A549 (cell line): ENCODE data around the gene TUBA8.
A peak's percentile ranks its signal among the peaks of the same experiment; 100 is the strongest.

Experiments used
- BHLHE40 ChIP-seq: IDR thresholded peaks from 2 replicates; pipeline ENCODE4 v1.6.1; 2012; ENCODE audit warnings: low read depth, low read length, inconsistent platforms
- CBX2 ChIP-seq: fragments of 200-600 bp; sonication (generic); IDR thresholded peaks from 2 replicates; pipeline ENCODE4 v1.6.1; 2016; ENCODE audit warnings: low read depth, mild to moderate bottlenecking, borderline replicate concordance
- EP300 ChIP-seq, 2 experiments: fragments of >200 bp; sonication (Bioruptor Twin); formaldehyde crosslinking; IDR thresholded peaks; 2 replicates in 1 of 2; 3 replicates in 1 of 2; pipeline ENCODE4 v1.6.1; 2016 to 2017
- ESRRA ChIP-seq: fragments of 150-350 bp; IDR thresholded peaks from 2 replicates; pipeline ENCODE4 v1.6.1; 2014; ENCODE audit warnings: mild to moderate bottlenecking, low read length, borderline replicate concordance
- HOXA7 ChIP-seq: fragments of 250-450 bp; sonication (Bioruptor Pico); IDR thresholded peaks from 2 replicates; pipeline ENCODE4 v1.5.0; 2020; ENCODE audit warnings: mild to moderate bottlenecking, moderate library complexity
- KDM1A ChIP-seq: fragments of 200-600 bp; sonication (generic); IDR thresholded peaks from 2 replicates; pipeline ENCODE4 v1.6.1; 2016; ENCODE audit warnings: low read depth, mild to moderate bottlenecking
- MAFK ChIP-seq: fragments of 450-650 bp; IDR thresholded peaks from 2 replicates; pipeline ENCODE4 v1.6.1; 2014; ENCODE audit not compliant: partially characterized antibody
- RAD21 ChIP-seq, 2 experiments: fragments of >200 bp in 1 of 2; sonication (Bioruptor Twin) in 1 of 2; formaldehyde crosslinking in 1 of 2; IDR thresholded peaks in 1 of 2; conservative IDR thresholded peaks in 1 of 2; 2 replicates in 1 of 2; 3 replicates in 1 of 2; pipeline ENCODE4 v1.6.1; 2012 to 2018; ENCODE audit warnings: inconsistent platforms in 1 of 2
- TP53 ChIP-seq: fragments of 250-450 bp; sonication (Bioruptor Pico); IDR thresholded peaks from 2 replicates; pipeline ENCODE4 v1.5.0; 2021; ENCODE audit warnings: mild to moderate bottlenecking, moderate library complexity
- TF ChIP-seq, protein P1 (sequence below): fragments of >200 bp; sonication (Bioruptor Twin); formaldehyde crosslinking; IDR thresholded peaks from 3 replicates; pipeline ENCODE4 v1.5.1; 2016
- TF ChIP-seq, protein P2 (sequence below): fragments of 450-650 bp; IDR thresholded peaks from 2 replicates; pipeline ENCODE4 v1.6.1; 2014; ENCODE audit warnings: antibody characterized with exemption
- TF ChIP-seq, protein P3 (sequence below): fragments of >200 bp; sonication (Bioruptor Twin); formaldehyde crosslinking; IDR thresholded peaks from 2 replicates; pipeline ENCODE4 v1.6.1; 2016
- TF ChIP-seq, protein P4 (sequence below): fragments of 150-350 bp; IDR thresholded peaks from 2 replicates; pipeline ENCODE4 v1.6.1; 2014; ENCODE audit warnings: low read depth, mild to moderate bottlenecking, low read length

DNA sequence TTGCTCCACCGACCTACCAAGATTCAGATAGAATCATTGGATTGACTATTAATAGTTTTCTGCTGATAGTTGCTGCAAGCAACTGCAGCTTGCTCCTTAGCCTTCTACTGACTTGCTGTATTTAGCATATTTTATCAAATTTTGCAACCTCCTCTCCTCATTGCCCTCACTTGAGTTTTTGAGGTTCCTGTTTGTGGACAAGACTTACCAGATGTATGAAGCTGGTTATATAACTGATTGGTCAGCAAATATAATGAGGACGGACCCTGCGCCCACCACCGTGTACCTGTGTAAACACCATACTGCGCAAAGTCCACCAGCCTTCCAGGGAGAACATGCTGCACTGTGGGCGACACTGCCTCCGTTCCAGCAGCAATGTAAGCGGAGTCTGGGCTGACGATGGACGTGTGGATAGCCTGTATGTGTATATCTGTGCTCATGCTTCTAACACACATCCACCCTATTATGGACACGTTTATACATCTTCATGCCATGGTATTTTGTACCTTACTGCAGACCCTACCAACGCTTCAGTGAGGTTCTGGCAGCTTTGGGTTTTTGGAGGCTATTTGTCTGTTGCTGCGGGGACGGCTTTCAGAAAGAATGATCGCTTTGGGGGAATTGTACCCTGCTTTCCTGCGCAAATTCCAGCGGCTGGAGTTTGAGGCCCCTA lies 37.8 kb downstream of the TUBA8 start:
- TF ChIP-seq, protein P1, sequence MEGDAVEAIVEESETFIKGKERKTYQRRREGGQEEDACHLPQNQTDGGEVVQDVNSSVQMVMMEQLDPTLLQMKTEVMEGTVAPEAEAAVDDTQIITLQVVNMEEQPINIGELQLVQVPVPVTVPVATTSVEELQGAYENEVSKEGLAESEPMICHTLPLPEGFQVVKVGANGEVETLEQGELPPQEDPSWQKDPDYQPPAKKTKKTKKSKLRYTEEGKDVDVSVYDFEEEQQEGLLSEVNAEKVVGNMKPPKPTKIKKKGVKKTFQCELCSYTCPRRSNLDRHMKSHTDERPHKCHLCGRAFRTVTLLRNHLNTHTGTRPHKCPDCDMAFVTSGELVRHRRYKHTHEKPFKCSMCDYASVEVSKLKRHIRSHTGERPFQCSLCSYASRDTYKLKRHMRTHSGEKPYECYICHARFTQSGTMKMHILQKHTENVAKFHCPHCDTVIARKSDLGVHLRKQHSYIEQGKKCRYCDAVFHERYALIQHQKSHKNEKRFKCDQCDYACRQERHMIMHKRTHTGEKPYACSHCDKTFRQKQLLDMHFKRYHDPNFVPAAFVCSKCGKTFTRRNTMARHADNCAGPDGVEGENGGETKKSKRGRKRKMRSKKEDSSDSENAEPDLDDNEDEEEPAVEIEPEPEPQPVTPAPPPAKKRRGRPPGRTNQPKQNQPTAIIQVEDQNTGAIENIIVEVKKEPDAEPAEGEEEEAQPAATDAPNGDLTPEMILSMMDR: no peak
- TF ChIP-seq BHLHE40: no peak
- no peak for TF ChIP-seq EP300 (IDR thresholded peaks at IDR 0.05)
- TF ChIP-seq KDM1A: no peak
- TF ChIP-seq RAD21 (conservative IDR thresholded peaks at IDR 0.05 in 1 of 2, IDR thresholded peaks at IDR 0.05 in 1 of 2): no peak
- TF ChIP-seq CBX2: no peak
- TF ChIP-seq MAFK: peak; percentile 70
- TF ChIP-seq, protein P2, sequence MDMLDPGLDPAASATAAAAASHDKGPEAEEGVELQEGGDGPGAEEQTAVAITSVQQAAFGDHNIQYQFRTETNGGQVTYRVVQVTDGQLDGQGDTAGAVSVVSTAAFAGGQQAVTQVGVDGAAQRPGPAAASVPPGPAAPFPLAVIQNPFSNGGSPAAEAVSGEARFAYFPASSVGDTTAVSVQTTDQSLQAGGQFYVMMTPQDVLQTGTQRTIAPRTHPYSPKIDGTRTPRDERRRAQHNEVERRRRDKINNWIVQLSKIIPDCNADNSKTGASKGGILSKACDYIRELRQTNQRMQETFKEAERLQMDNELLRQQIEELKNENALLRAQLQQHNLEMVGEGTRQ: no peak
- TF ChIP-seq, protein P3, sequence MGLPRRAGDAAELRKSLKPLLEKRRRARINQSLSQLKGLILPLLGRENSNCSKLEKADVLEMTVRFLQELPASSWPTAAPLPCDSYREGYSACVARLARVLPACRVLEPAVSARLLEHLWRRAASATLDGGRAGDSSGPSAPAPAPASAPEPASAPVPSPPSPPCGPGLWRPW: no peak
- no peak for TF ChIP-seq TP53 (CRISPR knock-in tag)
- no peak for TF ChIP-seq ESRRA
- TF ChIP-seq HOXA7: no peak
- TF ChIP-seq, protein P4, sequence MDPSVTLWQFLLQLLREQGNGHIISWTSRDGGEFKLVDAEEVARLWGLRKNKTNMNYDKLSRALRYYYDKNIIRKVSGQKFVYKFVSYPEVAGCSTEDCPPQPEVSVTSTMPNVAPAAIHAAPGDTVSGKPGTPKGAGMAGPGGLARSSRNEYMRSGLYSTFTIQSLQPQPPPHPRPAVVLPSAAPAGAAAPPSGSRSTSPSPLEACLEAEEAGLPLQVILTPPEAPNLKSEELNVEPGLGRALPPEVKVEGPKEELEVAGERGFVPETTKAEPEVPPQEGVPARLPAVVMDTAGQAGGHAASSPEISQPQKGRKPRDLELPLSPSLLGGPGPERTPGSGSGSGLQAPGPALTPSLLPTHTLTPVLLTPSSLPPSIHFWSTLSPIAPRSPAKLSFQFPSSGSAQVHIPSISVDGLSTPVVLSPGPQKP: no peak
